NCI-H748 (cell line): ENCODE measurements around the gene MNAT1.
"Not testable (repeated sequence)": the region's sequence is repeated elsewhere in the genome, so short reads cannot be mapped to it uniquely, and the experiment has no call there.

Experiments
- DNase-seq: peaks from one replicate; lab custom pipeline; 2025; ENCODE audit not compliant: unreplicated experiment; lab: John Stamatoyannopoulos, UW

The MNAT1 gene

GRCh38 chr14:60867503-60868172 is 133.1 kb downstream of the MNAT1 start:
- DNase-seq, result no peak

GRCh38 chr14:60878121-60878520 is 143.6 kb downstream of the MNAT1 start:
- no peak for DNase-seq

GRCh38 chr14:60878536-60878935 is 144.0 kb downstream of the MNAT1 start:
- DNase-seq, result no peak

- no peak for DNase-seq
Observed at GRCh38 chr14:60882219-60882618, 147.7 kb downstream of the MNAT1 start.

- DNase-seq, result no peak
Observed at GRCh38 chr14:60884134-60884533, 149.6 kb downstream of the MNAT1 start.

- DNase-seq, result not testable (repeated sequence)
Observed at GRCh38 chr14:60890636-60891035, 156.1 kb downstream of the MNAT1 start.

GRCh38 chr14:60893911-60894310 is 159.3 kb downstream of the MNAT1 start:
- no peak for DNase-seq

- DNase-seq, result no peak
Observed at GRCh38 chr14:60904381-60904780, 169.8 kb downstream of the MNAT1 start.

- no peak for DNase-seq
Observed at GRCh38 chr14:60905923-60906322, 171.4 kb downstream of the MNAT1 start.

GRCh38 chr14:60915781-60916180 is 181.2 kb downstream of the MNAT1 start:
- DNase-seq, result no peak

GRCh38 chr14:60922050-60922449 is 187.5 kb downstream of the MNAT1 start:
- DNase-seq, result no peak

GRCh38 chr14:60925286-60925685 is 190.7 kb downstream of the MNAT1 start:
- no peak for DNase-seq

- no peak for DNase-seq
Observed at GRCh38 chr14:60926002-60926401, 191.4 kb downstream of the MNAT1 start.

GRCh38 chr14:60931218-60931617 is 196.7 kb downstream of the MNAT1 start:
- peak; percentile 28 for DNase-seq

GRCh38 chr14:60933920-60934655 is 199.5 kb downstream of the MNAT1 start:
- no peak for DNase-seq

- DNase-seq, result no peak
Observed at GRCh38 chr14:60935319-60935718, 200.8 kb downstream of the MNAT1 start.

- DNase-seq, result no peak
Observed at GRCh38 chr14:60943637-60944032, 209.1 kb downstream of the MNAT1 start.

GRCh38 chr14:60944204-60944603 is 209.6 kb downstream of the MNAT1 start:
- DNase-seq, result peak; percentile 15

GRCh38 chr14:60945984-60946383 is 211.4 kb downstream of the MNAT1 start:
- DNase-seq, result no peak

- DNase-seq, result no peak
Observed at GRCh38 chr14:60946773-60947172, 212.2 kb downstream of the MNAT1 start.

- no peak for DNase-seq
Observed at GRCh38 chr14:60951776-60952435, 217.3 kb downstream of the MNAT1 start.

- no peak for DNase-seq
Observed at GRCh38 chr14:60956202-60956601, 221.6 kb downstream of the MNAT1 start.
